DOHH2 (cell line): ENCODE results near the gene DLGAP1.

ENCODE experiments used
- H3F3A ChIP-seq: fragments of 200-600 bp; sonication (generic), shearing (Covaris generic); 2 replicates; pipeline ENCODE4 v1.6.0; 2016; ENCODE audit warnings: antibody characterized with exemption, mild to moderate bottlenecking; ENCODE audit not compliant: control insufficient read depth, insufficient read depth
- H3K27ac ChIP-seq: fragments of 200-600 bp; sonication (generic); 2 replicates; pipeline ENCODE4 v1.5.1; 2014; ENCODE audit warnings: low read depth, mild to moderate bottlenecking, low read length, moderate library complexity
- H3K27me3 ChIP-seq: fragments of 200-600 bp; sonication (generic); 2 replicates; pipeline ENCODE4 v1.6.1; 2014; ENCODE audit warnings: mild to moderate bottlenecking, low read length, mixed read lengths; ENCODE audit not compliant: control insufficient read depth
- H3K36me3 ChIP-seq: fragments of 200-600 bp; sonication (generic); 2 replicates; pipeline ENCODE4 v1.6.1; 2014; ENCODE audit warnings: mild to moderate bottlenecking, low read length, moderate library complexity, mixed read lengths; ENCODE audit not compliant: control insufficient read depth
- H3K4me1 ChIP-seq: fragments of 200-600 bp; sonication (generic); 2 replicates; pipeline ENCODE4 v1.6.1; 2014; ENCODE audit warnings: mild to moderate bottlenecking, low read length, mixed read lengths; ENCODE audit not compliant: control insufficient read depth
- H3K4me2 ChIP-seq: fragments of 200-600 bp; sonication (generic); 2 replicates; pipeline ENCODE4 v1.6.0; 2014; ENCODE audit warnings: mild to moderate bottlenecking, low read length, moderate library complexity
- H3K4me3 ChIP-seq: fragments of 200-600 bp; sonication (generic); 2 replicates; pipeline ENCODE4 v1.5.1; 2014; ENCODE audit warnings: mild to moderate bottlenecking, low read length, mixed read lengths
- H3K79me2 ChIP-seq: fragments of 200-600 bp; sonication (generic); 2 replicates; pipeline ENCODE4 v1.6.1; 2014; ENCODE audit warnings: mild to moderate bottlenecking, low read length, mixed read lengths; ENCODE audit not compliant: control insufficient read depth
- H3K9me2 ChIP-seq: fragments of 200-600 bp; sonication (generic); replicated peaks from 2 replicates; pipeline ENCODE4 v1.6.1; 2014; ENCODE audit warnings: mild to moderate bottlenecking, low read length, mixed read lengths; ENCODE audit not compliant: control insufficient read depth
- H3K9me3 ChIP-seq: fragments of 200-600 bp; sonication (generic); 2 replicates; pipeline ENCODE4 v1.6.1; 2014; ENCODE audit warnings: antibody characterized with exemption, low read length, mixed read lengths; ENCODE audit not compliant: control insufficient read depth, insufficient read depth
- H4K20me1 ChIP-seq: fragments of 200-600 bp; sonication (generic); 2 replicates; pipeline ENCODE4 v1.6.0; 2014; ENCODE audit warnings: low read depth, mild to moderate bottlenecking, antibody characterized with exemption, low read length, moderate library complexity; ENCODE audit not compliant: control insufficient read depth, insufficient read depth
- CTCF ChIP-seq: fragments of 200-600 bp; sonication (generic); IDR thresholded peaks from one replicate; pipeline ENCODE4 v1.5.1; 2014; ENCODE audit warnings: antibody characterized with exemption, mild to moderate bottlenecking, low read depth, low read length; ENCODE audit not compliant: poor library complexity, severe bottlenecking
- EZH2phosphoT487 ChIP-seq: fragments of 200-600 bp; sonication (generic); IDR thresholded peaks from 2 replicates; pipeline ENCODE4 v1.6.1; 2017; ENCODE audit warnings: borderline replicate concordance, mild to moderate bottlenecking, antibody characterized with exemption, low read length, moderate library complexity, mixed read lengths

DLGAP1 gene

GRCh38 chr18:3689091-3689490 is 766.0 kb downstream of the DLGAP1 start:
- H3K9me2 ChIP-seq: no peaks in the 10 kb centered on the region
- H3K27ac ChIP-seq: no peak overlapping the region
- no peaks in the 10 kb centered on the region for H3K36me3 ChIP-seq
- H3K9me3 ChIP-seq: no peaks in the 10 kb centered on the region
- H3K4me1 ChIP-seq: no peaks in the 10 kb centered on the region
- H3K4me3 ChIP-seq: no peak overlapping the region
- no peak overlapping the region for H3K4me2 ChIP-seq
- H3K27me3 ChIP-seq: no peaks in the 10 kb centered on the region
- H3K79me2 ChIP-seq: no peaks in the 10 kb centered on the region
- H4K20me1 ChIP-seq: no peaks in the 10 kb centered on the region
- TF ChIP-seq EZH2phosphoT487: no peak
- no peak for TF ChIP-seq CTCF
- H3F3A ChIP-seq: no peaks in the 10 kb centered on the region

- Histone ChIP-seq H3K36me3 (no peaks in the 10 kb centered on the region), H3K4me2 (no peak overlapping the region)
Observed at GRCh38 chr18:3688690-3689089, 766.4 kb downstream of the DLGAP1 start.

GRCh38 chr18:3683483-3683882 is 771.6 kb downstream of the DLGAP1 start:
- H3K9me2 ChIP-seq: no peaks in the 10 kb centered on the region
- no peak overlapping the region for H3K4me2 ChIP-seq
- TF ChIP-seq EZH2phosphoT487: no peak
- no peak for TF ChIP-seq CTCF
- H3K4me3 ChIP-seq: no peak overlapping the region
- H3K79me2 ChIP-seq: no peaks in the 10 kb centered on the region
- H3K36me3 ChIP-seq: no peaks in the 10 kb centered on the region
- H3K27me3 ChIP-seq: no peaks in the 10 kb centered on the region
- no peaks in the 10 kb centered on the region for H4K20me1 ChIP-seq
- no peak overlapping the region for H3K27ac ChIP-seq
- H3K9me3 ChIP-seq: no peaks in the 10 kb centered on the region
- no peaks in the 10 kb centered on the region for H3F3A ChIP-seq
- no peaks in the 10 kb centered on the region for H3K4me1 ChIP-seq

More at GRCh38 chr18:3688690-3689089, 766.4 kb downstream of the DLGAP1 start:
- no peaks in the 10 kb centered on the region for H3K27me3 ChIP-seq
- no peaks in the 10 kb centered on the region for H3K4me1 ChIP-seq
- TF ChIP-seq CTCF (no peak), EZH2phosphoT487 (no peak)
- no peaks in the 10 kb centered on the region for H3K9me3 ChIP-seq
- no peak overlapping the region for H3K27ac ChIP-seq
- no peak overlapping the region for H3K4me3 ChIP-seq
- no peaks in the 10 kb centered on the region for H3K9me2 ChIP-seq
- no peaks in the 10 kb centered on the region for H3F3A ChIP-seq
- H4K20me1 ChIP-seq: no peaks in the 10 kb centered on the region
- H3K79me2 ChIP-seq: no peaks in the 10 kb centered on the region

- no peak overlapping the region for H3K4me3 ChIP-seq
- TF ChIP-seq CTCF: no peak
- TF ChIP-seq EZH2phosphoT487: no peak
Observed at GRCh38 chr18:3682061-3682460, 773.0 kb downstream of the DLGAP1 start.

More at GRCh38 chr18:3682061-3682460, 773.0 kb downstream of the DLGAP1 start:
- Histone ChIP-seq H3K9me2 (no peaks in the 10 kb centered on the region), H3K4me1 (no peaks in the 10 kb centered on the region), H4K20me1 (no peaks in the 10 kb centered on the region), H3K9me3 (no peaks in the 10 kb centered on the region), H3K36me3 (no peaks in the 10 kb centered on the region), H3K79me2 (no peaks in the 10 kb centered on the region), H3K27ac (no peak overlapping the region), H3K27me3 (no peaks in the 10 kb centered on the region), H3F3A (no peaks in the 10 kb centered on the region), H3K4me2 (no peak overlapping the region)
